ENCODE data around the gene CEBPZ.

GRCh38 chr2:37164757-37165156 lies 66.6 kb downstream of the CEBPZ start:
- no peak for TF ChIP-seq POLR2A (IDR thresholded peaks at IDR 0.05; ENCODE audit: low read length)
- no peak for TF ChIP-seq GATA1 (IDR thresholded peaks at IDR 0.05; ENCODE audit: low read depth, low read length)
